H9 (cell line): Measurements from ENCODE around the gene PTPN3. TPM values are rescaled to one million over a fixed set of nuclear protein-coding genes. Genes with fewer than 3 reads are reported as not detected.

Source experiments
- DNase-seq: peaks from one replicate; pipeline ENCODE4 v3.0.0-alpha.2; 2017
- H2AFZ ChIP-seq: one replicate; pipeline ENCODE4 v1.6.1; 2013; ENCODE audit warnings: mild to moderate bottlenecking, low read length, control low read depth, moderate library complexity
- H2AK5ac ChIP-seq: 2 replicates; pipeline ENCODE4 v1.6.1; 2013; ENCODE audit warnings: low read length, control low read depth, mixed read lengths; ENCODE audit not compliant: insufficient read length
- H2BK120ac ChIP-seq: one replicate; pipeline ENCODE4 v1.6.1; 2013; ENCODE audit warnings: low read depth, mild to moderate bottlenecking, low read length, control low read depth, inconsistent platforms; ENCODE audit not compliant: poor library complexity, severe bottlenecking
- H2BK12ac ChIP-seq: 2 replicates; pipeline ENCODE4 v1.6.1; 2013; ENCODE audit warnings: low read length, control low read depth, mixed read lengths, low read depth; ENCODE audit not compliant: insufficient read length
- H2BK15ac ChIP-seq: 2 replicates; pipeline ENCODE4 v1.6.1; 2013; ENCODE audit warnings: low read depth, low read length, control low read depth
- H2BK20ac ChIP-seq: one replicate; pipeline ENCODE4 v1.6.1; 2013; ENCODE audit warnings: low read depth, mild to moderate bottlenecking, low read length, control low read depth, inconsistent platforms; ENCODE audit not compliant: poor library complexity, severe bottlenecking
- H2BK5ac ChIP-seq: 2 replicates; pipeline ENCODE4 v1.6.1; 2013; ENCODE audit warnings: low read length, control low read depth, mixed read lengths; ENCODE audit not compliant: insufficient read length
- H3K14ac ChIP-seq: 2 replicates; pipeline ENCODE4 v1.6.1; 2013; ENCODE audit warnings: low read length, control low read depth; ENCODE audit not compliant: insufficient read depth
- H3K18ac ChIP-seq: 2 replicates; pipeline ENCODE4 v1.6.1; 2013; ENCODE audit warnings: low read depth, mild to moderate bottlenecking, mixed read lengths, low read length, control low read depth; ENCODE audit not compliant: insufficient read length
- H3K23ac ChIP-seq: 2 replicates; pipeline ENCODE4 v1.6.1; 2013; ENCODE audit warnings: low read length, control low read depth, mixed read lengths, low read depth; ENCODE audit not compliant: insufficient read length
- H3K23me2 ChIP-seq: 2 replicates; pipeline ENCODE4 v1.6.1; 2013; ENCODE audit warnings: low read depth, mild to moderate bottlenecking, mixed read lengths, low read length, control low read depth; ENCODE audit not compliant: insufficient read length, poor library complexity, severe bottlenecking
- H3K27ac ChIP-seq: 2 replicates; pipeline ENCODE4 v1.5.1; 2013; ENCODE audit warnings: low read length, control low read depth, mixed read lengths, low read depth; ENCODE audit not compliant: insufficient read length
- H3K27me3 ChIP-seq: 2 replicates; pipeline ENCODE4 v1.6.1; 2013; ENCODE audit warnings: low read length, control low read depth, inconsistent platforms; ENCODE audit not compliant: insufficient read depth
- H3K4ac ChIP-seq: 2 replicates; pipeline ENCODE4 v1.6.1; 2013; ENCODE audit warnings: low read depth, mild to moderate bottlenecking, control low read depth, inconsistent platforms, low read length, moderate library complexity
- H3K4me1 ChIP-seq: 2 replicates; pipeline ENCODE4 v1.6.1; 2013; ENCODE audit warnings: low read length, control low read depth, inconsistent platforms; ENCODE audit not compliant: insufficient read depth
- H3K4me2 ChIP-seq: 2 replicates; pipeline ENCODE4 v1.6.1; 2013; ENCODE audit warnings: low read length, control low read depth, mixed read lengths; ENCODE audit not compliant: insufficient read length, insufficient read depth
- H3K56ac ChIP-seq: 2 replicates; pipeline ENCODE4 v1.6.1; 2013; ENCODE audit warnings: low read depth, mild to moderate bottlenecking, mixed read lengths, low read length, control low read depth; ENCODE audit not compliant: insufficient read length
- H3K79me1 ChIP-seq: 2 replicates; pipeline ENCODE4 v1.6.1; 2013; ENCODE audit warnings: low read depth, mild to moderate bottlenecking, moderate library complexity, low read length, control low read depth, inconsistent platforms; ENCODE audit not compliant: insufficient read depth, poor library complexity, severe bottlenecking
- H3K79me2 ChIP-seq: 2 replicates; pipeline ENCODE4 v1.6.1; 2013; ENCODE audit warnings: low read length, control low read depth, inconsistent platforms; ENCODE audit not compliant: insufficient read depth
- H3K9ac ChIP-seq: 2 replicates; pipeline ENCODE4 v1.6.1; 2013; ENCODE audit warnings: low read length, control low read depth, mixed read lengths; ENCODE audit not compliant: insufficient read length; ENCODE audit errors: extremely low read depth
- H3K9me3 ChIP-seq: one replicate; pipeline ENCODE4 v1.6.1; 2013; ENCODE audit warnings: low read depth, low read length, inconsistent platforms; ENCODE audit not compliant: control insufficient read depth
- H3T11ph ChIP-seq: one replicate; pipeline ENCODE4 v1.6.1; 2013; ENCODE audit warnings: mild to moderate bottlenecking, low read length, control low read depth, inconsistent platforms
- H4K20me1 ChIP-seq: one replicate; pipeline ENCODE4 v1.6.1; 2013; ENCODE audit not compliant: control insufficient read depth, insufficient read length, insufficient read depth
- H4K5ac ChIP-seq: 2 replicates; pipeline ENCODE4 v1.6.1; 2013; ENCODE audit warnings: low read depth, mild to moderate bottlenecking, mixed read lengths, low read length, control low read depth; ENCODE audit not compliant: insufficient read length
- H4K8ac ChIP-seq: replicated peaks from 2 replicates; pipeline ENCODE4 v1.6.1; 2013; ENCODE audit warnings: low read length, control low read depth, mixed read lengths, low read depth; ENCODE audit not compliant: insufficient read length
- H4K91ac ChIP-seq: 2 replicates; pipeline ENCODE4 v1.6.1; 2013; ENCODE audit warnings: low read depth, mild to moderate bottlenecking, moderate library complexity, mixed read lengths, low read length, control low read depth; ENCODE audit not compliant: insufficient read length
- H3K27ac Mint-ChIP-seq, 3 experiments: 2 replicates in 2 of 3; 3 replicates in 1 of 3; pipeline ENCODE4 v1.8.0; 2020 to 2021; ENCODE audit warnings: mixed read lengths in 3 of 3, mild to moderate bottlenecking in 1 of 3, moderate library complexity in 1 of 3
- H3K27me3 Mint-ChIP-seq: 2 replicates; pipeline ENCODE4 v1.8.0; 2021; ENCODE audit warnings: low read depth, mild to moderate bottlenecking, moderate library complexity, mixed read lengths
- H3K36me3 Mint-ChIP-seq, 3 experiments: 2 replicates in 2 of 3; 3 replicates in 1 of 3; pipeline ENCODE4 v1.8.0; 2020 to 2021; ENCODE audit warnings: low read depth in 3 of 3, mixed read lengths in 3 of 3; ENCODE audit not compliant: insufficient read depth in 1 of 3
- H3K4me1 Mint-ChIP-seq, 2 experiments: 2 replicates each; pipeline ENCODE4 v1.8.0; 2020; ENCODE audit warnings: mixed read lengths in 2 of 2
- H3K4me3 Mint-ChIP-seq, 2 experiments: 2 replicates in 1 of 2; 3 replicates in 1 of 2; pipeline ENCODE4 v1.8.0; 2020 to 2021; ENCODE audit warnings: mild to moderate bottlenecking in 2 of 2, mixed read lengths in 2 of 2, moderate library complexity in 1 of 2
- H3K9me3 Mint-ChIP-seq, 2 experiments: 2 replicates in 1 of 2; 3 replicates in 1 of 2; pipeline ENCODE4 v1.8.0; 2020; ENCODE audit warnings: mild to moderate bottlenecking in 2 of 2, mixed read lengths in 2 of 2, moderate library complexity in 1 of 2
- CTCF ChIP-seq: fragments of 200-600 bp; sonication (generic); conservative IDR thresholded peaks from 3 replicates; pipeline ENCODE4 v1.8.0; 2021; ENCODE audit warnings: antibody characterized with exemption, mild to moderate bottlenecking
- total RNA-seq: library from RNA; stranded (reverse); gene quantifications from 2 replicates; pipeline ENCODE4 v1.2.1, GENCODE V29; 2021

Gene PTPN3
- total RNA-seq, 1 experiment from 2014 or later, result 2.6 TPM

- Histone ChIP-seq H2BK12ac (no peak overlapping the region), H3K56ac (no peak overlapping the region), H3K27ac (no peak overlapping the region), H3K4ac (no peak overlapping the region), H2BK5ac (no peak overlapping the region), H2BK20ac (no peak overlapping the region), H4K5ac (no peak overlapping the region), H2AK5ac (no peak overlapping the region), H2AFZ (no peak overlapping the region), H3T11ph (no peak overlapping the region), H3K18ac (no peak overlapping the region), H3K23ac (no peak overlapping the region), H2BK15ac (no peak overlapping the region), H3K14ac (no peak overlapping the region), H3K79me2 (no peaks in the 10 kb centered on the region), H3K9ac (no peak overlapping the region), H3K79me1 (no peaks in the 10 kb centered on the region), H3K9me3 (no peaks in the 10 kb centered on the region), H3K23me2 (no peaks in the 10 kb centered on the region), H3K27me3 (no peaks in the 10 kb centered on the region), H4K20me1 (no peaks in the 10 kb centered on the region), H4K8ac (no peak overlapping the region), H2BK120ac (no peak overlapping the region), H4K91ac (no peak overlapping the region), H3K4me1 (peaks cover 5% of the 10 kb centered on the region; the same call in 1 of the 2 replicates), H3K4me2 (no peak overlapping the region)
- H3K9me3 Mint-ChIP-seq, result no peaks in the 10 kb centered on the region
- H3K36me3 Mint-ChIP-seq, result no peaks in the 10 kb centered on the region
- H3K27me3 Mint-ChIP-seq, result peaks cover 2% of the 10 kb centered on the region
- TF ChIP-seq CTCF, result no peak
- H3K4me1 Mint-ChIP-seq, result peaks cover 10% of the 10 kb centered on the region in 2 experiments
- no peak for DNase-seq
- no peak overlapping the region for H3K4me3 Mint-ChIP-seq
- H3K27ac Mint-ChIP-seq, result no peak overlapping the region
Measured at GRCh38 chr9:109349421-109349846, 148.7 kb downstream of the PTPN3 start.
